NT2/D1 (cell line): ENCODE measurements around the gene ABCD3.

Source experiments
- DNase-seq: peaks from one replicate; pipeline ENCODE4 v3.0.0-alpha.2; 2011; ENCODE audit warnings: low read depth, low spot score
- H3K27me3 ChIP-seq: 2 replicates; pipeline ENCODE4 v1.6.0; 2011; ENCODE audit warnings: mild to moderate bottlenecking; ENCODE audit not compliant: insufficient read length, insufficient read depth
- H3K36me3 ChIP-seq: 2 replicates; pipeline ENCODE4 v1.6.1; 2011; ENCODE audit warnings: mild to moderate bottlenecking, low read length, mixed read lengths; ENCODE audit not compliant: insufficient read depth, insufficient read length
- H3K4me1 ChIP-seq: 2 replicates; pipeline ENCODE4 v1.5.1; 2011; ENCODE audit not compliant: insufficient read depth, insufficient read length
- H3K4me3 ChIP-seq: 2 replicates; pipeline ENCODE4 v1.5.1; 2011; ENCODE audit warnings: low read depth; ENCODE audit not compliant: insufficient read length
- H3K9ac ChIP-seq: 2 replicates; pipeline ENCODE4 v1.6.0; 2011; ENCODE audit warnings: low read depth; ENCODE audit not compliant: insufficient read length
- H3K9me3 ChIP-seq: 2 replicates; pipeline ENCODE4 v1.5.1; 2011; ENCODE audit warnings: mild to moderate bottlenecking, low read length; ENCODE audit not compliant: insufficient read depth
- SUZ12 ChIP-seq: IDR thresholded peaks from 2 replicates; pipeline ENCODE4 v1.6.1; 2011; ENCODE audit not compliant: insufficient read length, insufficient read depth; ENCODE audit errors: extremely low read depth
- YY1 ChIP-seq: IDR thresholded peaks from 2 replicates; pipeline ENCODE4 v1.6.1; 2011; ENCODE audit not compliant: insufficient read length, insufficient read depth
- ZNF274 ChIP-seq: IDR thresholded peaks from 2 replicates; pipeline ENCODE4 v1.6.1; 2011; ENCODE audit warnings: mild to moderate bottlenecking, low read depth, low read length

The ABCD3 gene

GRCh38 chr1:94541246-94542087 lies 123.3 kb downstream of the ABCD3 start, which contains the start of gene F3:
Gene F3, minus strand, starts transcription at chr1:94541759. Its CDS starts 123 bp downstream, at chr1:94541636.
- H3K9ac ChIP-seq = peak within 1 kb of the TSS; percentile 88
- no peaks in the 10 kb centered on the region for H3K27me3 ChIP-seq
- no peak for TF ChIP-seq YY1
- TF ChIP-seq SUZ12 = no peak
- TF ChIP-seq ZNF274 = no peak
- H3K4me3 ChIP-seq = peak within 1 kb of the TSS; percentile 80
- DNase-seq = peak; percentile 70
- peaks cover 7% of the 10 kb centered on the region for H3K4me1 ChIP-seq
- peaks cover 41% of the 10 kb centered on the region for H3K36me3 ChIP-seq
- no peaks in the 10 kb centered on the region for H3K9me3 ChIP-seq

GRCh38 chr1:94542088-94542870 lies 124.1 kb downstream of the ABCD3 start:
- peak overlapping the region; percentile 88 for H3K9ac ChIP-seq
- peaks cover 34% of the 10 kb centered on the region for H3K36me3 ChIP-seq
- H3K4me1 ChIP-seq = peaks cover 7% of the 10 kb centered on the region
- no peaks in the 10 kb centered on the region for H3K27me3 ChIP-seq
- peak overlapping the region; percentile 74 for H3K4me3 ChIP-seq
- TF ChIP-seq ZNF274 = no peak
- H3K9me3 ChIP-seq = no peaks in the 10 kb centered on the region
- DNase-seq = no peak

GRCh38 chr1:94543001-94543400 lies 124.8 kb downstream of the ABCD3 start:
- Histone ChIP-seq H3K27me3 (no peaks in the 10 kb centered on the region), H3K9me3 (no peaks in the 10 kb centered on the region), H3K4me3 (no peak overlapping the region), H3K36me3 (peaks cover 27% of the 10 kb centered on the region), H3K9ac (no peak overlapping the region), H3K4me1 (peaks cover 5% of the 10 kb centered on the region)
- DNase-seq = no peak
- TF ChIP-seq SUZ12 (no peak), YY1 (no peak), ZNF274 (no peak)

GRCh38 chr1:94543893-94544635 lies 125.9 kb downstream of the ABCD3 start:
- Histone ChIP-seq H3K9me3 (no peaks in the 10 kb centered on the region), H3K4me3 (no peak overlapping the region), H3K4me1 (no peaks in the 10 kb centered on the region), H3K27me3 (no peaks in the 10 kb centered on the region), H3K9ac (no peak overlapping the region), H3K36me3 (peaks cover 17% of the 10 kb centered on the region)
- no peak for DNase-seq
- TF ChIP-seq SUZ12 (no peak), ZNF274 (no peak), YY1 (no peak)

- no peaks in the 10 kb centered on the region for H3K9me3 ChIP-seq
- H3K36me3 ChIP-seq = peaks cover 9% of the 10 kb centered on the region
- no peak for TF ChIP-seq YY1
- TF ChIP-seq SUZ12 = no peak
- no peak for TF ChIP-seq ZNF274
- no peak for DNase-seq
- H3K4me3 ChIP-seq = no peak overlapping the region
- H3K4me1 ChIP-seq = no peaks in the 10 kb centered on the region
- no peaks in the 10 kb centered on the region for H3K27me3 ChIP-seq
- H3K9ac ChIP-seq = no peak overlapping the region
These were observed 126.7 kb downstream of the ABCD3 start for GRCh38 chr1:94544706-94545490.

GRCh38 chr1:94549706-94550105 lies 131.5 kb downstream of the ABCD3 start:
- Histone ChIP-seq H3K4me3 (no peak overlapping the region), H3K27me3 (peaks cover 2% of the 10 kb centered on the region), H3K36me3 (no peaks in the 10 kb centered on the region), H3K9ac (no peak overlapping the region), H3K4me1 (peaks cover 13% of the 10 kb centered on the region), H3K9me3 (no peaks in the 10 kb centered on the region)
- DNase-seq = no peak
- TF ChIP-seq YY1 (no peak), ZNF274 (no peak), SUZ12 (no peak)
